H1 (cell line): ENCODE results near the gene MPND. TPM values are rescaled to one million over a fixed set of nuclear protein-coding genes. Genes with fewer than 3 reads are reported as not detected.

Source experiments
- EGR1 ChIP-seq: IDR thresholded peaks from 2 replicates; pipeline ENCODE4 v1.6.1; 2011; ENCODE audit warnings: low read depth, low read length, borderline replicate concordance
- GABPA ChIP-seq: IDR thresholded peaks from 2 replicates; pipeline ENCODE4 v1.6.1; 2011; ENCODE audit warnings: mild to moderate bottlenecking, low read length, moderate library complexity, borderline replicate concordance; ENCODE audit not compliant: insufficient read depth
- SP2 ChIP-seq: IDR thresholded peaks from 2 replicates; pipeline ENCODE4 v1.6.1; 2012; ENCODE audit warnings: mild to moderate bottlenecking, low read length, inconsistent platforms
- TAF7 ChIP-seq: optimal IDR thresholded peaks from 2 replicates; pipeline ENCODE3; 2011; ENCODE audit warnings: low read depth, mild to moderate bottlenecking, inconsistent platforms, low read length, moderate library complexity, borderline replicate concordance
- polyA plus RNA-seq, 7 experiments: library from polyadenylated mRNA; depleted of rRNA in 3 of 7; stranded (reverse) in 5 of 7; unstranded in 2 of 7; fragments of >200 nt in 5 of 7; fragments of 200-250 nt in 2 of 7; gene quantifications; 1 replicate in 5 of 7; 2 replicates in 1 of 7; 4 replicates in 1 of 7; pipeline versions ENCODE4 v1.2.1 to v1.2.3, GENCODE V29; 2011 to 2013; ENCODE audit warnings: missing spikeins in 2 of 7, mixed read lengths in 2 of 7
- total RNA-seq: library from RNA; stranded (reverse); fragmentation: NEBNext Ultra II Directional; extraction: Animal tissue kit (Norgen Biotek cat#: 25700); gene quantifications from 2 replicates; pipeline ENCODE4 v1.2.1, GENCODE V29; 2021

Gene MPND
- total and polyA plus RNA-seq, 2 of the 8 experiments (the other 6 are each of a cell fraction or from before 2014, with no cell fraction given) = 22.9 to 27.7 TPM

GRCh38 chr19:4393947-4394590 lies 50.7 kb downstream of the MPND start (continued):
- TF ChIP-seq GABPA = no peak
- TF ChIP-seq TAF7 = no peak
- TF ChIP-seq EGR1 = no peak
- TF ChIP-seq SP2 = no peak
